GM12878 (cell line): Measurements from ENCODE around the gene GEMIN7. TPM values are rescaled to one million over a fixed set of nuclear protein-coding genes. Genes with fewer than 3 reads are reported as not detected.
A peak's percentile ranks its signal among the peaks of the same experiment; 100 is the strongest.

Experiments used
- ATF7 ChIP-seq: fragments of 450-650 bp; IDR thresholded peaks from 2 replicates; pipeline ENCODE4 v1.6.1; 2016; ENCODE audit warnings: low read depth, mild to moderate bottlenecking
- CBFB ChIP-seq: IDR thresholded peaks from 2 replicates; pipeline ENCODE4 v1.6.1; 2016; ENCODE audit warnings: antibody characterized with exemption, low read depth
- CREB1 ChIP-seq: IDR thresholded peaks from 2 replicates; pipeline ENCODE4 v1.6.1; 2012; ENCODE audit warnings: low read depth, mild to moderate bottlenecking, inconsistent platforms
- CREM ChIP-seq: IDR thresholded peaks from 2 replicates; pipeline ENCODE4 v1.6.1; 2014; ENCODE audit warnings: antibody characterized with exemption, low read depth
- KDM1A ChIP-seq: fragments of 200-600 bp; sonication (generic); IDR thresholded peaks from 2 replicates; pipeline ENCODE4 v1.6.1; 2016; ENCODE audit warnings: borderline replicate concordance
- MTA2 ChIP-seq: fragments of 450-650 bp; IDR thresholded peaks from 2 replicates; pipeline ENCODE4 v1.6.1; 2016; ENCODE audit warnings: low read depth, mild to moderate bottlenecking, moderate library complexity
- MYC ChIP-seq: IDR thresholded peaks from 2 replicates; pipeline ENCODE4 v1.6.1; 2011; ENCODE audit warnings: mild to moderate bottlenecking, low read length, moderate library complexity, inconsistent platforms; ENCODE audit not compliant: insufficient read depth, insufficient replicate concordance, insufficient read length, severe bottlenecking
- NFYA ChIP-seq: IDR thresholded peaks from 2 replicates; pipeline ENCODE4 v1.6.1; 2011; ENCODE audit warnings: low read depth, mild to moderate bottlenecking, low read length, improper control_type of control experiment, borderline replicate concordance
- NR2F1 ChIP-seq: fragments of 450-650 bp; conservative IDR thresholded peaks from 2 replicates; pipeline ENCODE4 v1.6.1; 2017; ENCODE audit warnings: mild to moderate bottlenecking
- POLR2AphosphoS2 ChIP-seq: IDR thresholded peaks from 2 replicates; pipeline ENCODE4 v1.6.1; 2011; ENCODE audit warnings: low read depth, mild to moderate bottlenecking, low read length, improper control_type of control experiment, moderate library complexity
- POU2F2 ChIP-seq: IDR thresholded peaks from 3 replicates; pipeline ENCODE4 v1.6.1; 2011; ENCODE audit warnings: low read depth, mild to moderate bottlenecking, low read length, borderline replicate concordance
- SIN3A ChIP-seq: IDR thresholded peaks from 2 replicates; pipeline ENCODE4 v1.6.1; 2012; ENCODE audit warnings: low read depth, low read length, improper control_type of control experiment
- SMAD5 ChIP-seq: IDR thresholded peaks from 2 replicates; pipeline ENCODE4 v1.6.1; 2016; ENCODE audit warnings: antibody characterized with exemption, low read depth
- TCF12 ChIP-seq: IDR thresholded peaks from 2 replicates; pipeline ENCODE4 v1.6.1; 2011; ENCODE audit warnings: low read depth, mild to moderate bottlenecking, low read length
- ZBED1 ChIP-seq: IDR thresholded peaks from 2 replicates; pipeline ENCODE4 v1.6.1; 2016; ENCODE audit warnings: borderline replicate concordance
- ZNF622 ChIP-seq: fragments of 450-650 bp; IDR thresholded peaks from 2 replicates; pipeline ENCODE4 v1.6.1; 2017; ENCODE audit warnings: mild to moderate bottlenecking, inconsistent platforms
- polyA plus RNA-seq, 11 experiments: library from polyadenylated mRNA; depleted of rRNA in 4 of 11; unstranded in 6 of 11; stranded (reverse) in 5 of 11; fragments of >200 nt; fragmentation: Nextera tagmentation in 4 of 11; fragmentation: Illumina TruSeq in 1 of 11; extraction: Ambion mirVana in 4 of 11; extraction: Trizol in 1 of 11; gene quantifications; 1 replicate in 1 of 11; 2 replicates in 10 of 11; pipeline versions ENCODE4 v1.2.1 to v1.2.3, GENCODE V29; 2011 to 2016; ENCODE audit warnings: inconsistent platforms in 2 of 11, missing spikeins in 2 of 11, low read depth in 1 of 11
- total RNA-seq, 4 experiments: library from RNA; depleted of rRNA in 3 of 4; stranded (reverse); fragments of >200 nt in 3 of 4; fragmentation: Illumina TruSeq in 1 of 4; extraction: Trizol in 1 of 4; gene quantifications; 2 replicates each; pipeline versions ENCODE4 v1.2.1 to v1.2.3, GENCODE V29; 2013 to 2021
- TF ChIP-seq, protein P1 (sequence below): fragments of 450-650 bp; IDR thresholded peaks from 2 replicates; pipeline ENCODE4 v1.6.1; 2017; ENCODE audit warnings: mild to moderate bottlenecking, low read depth, inconsistent platforms; ENCODE audit not compliant: poor library complexity, severe bottlenecking
- TF ChIP-seq, protein P2 (sequence below): IDR thresholded peaks from 2 replicates; pipeline ENCODE4 v1.6.1; 2011; ENCODE audit warnings: borderline replicate concordance, low read depth, mild to moderate bottlenecking, moderate library complexity, mixed read lengths, low read length; ENCODE audit not compliant: insufficient read depth; ENCODE audit errors: extremely low read length
- TF ChIP-seq, protein P3 (sequence below): IDR thresholded peaks from 2 replicates; pipeline ENCODE4 v1.6.1; 2011; ENCODE audit warnings: low read depth, low read length, improper control_type of control experiment, borderline replicate concordance
- TF ChIP-seq, protein P4 (sequence below): fragments of 450-650 bp; IDR thresholded peaks from 2 replicates; pipeline ENCODE4 v1.6.1; 2017; ENCODE audit warnings: mild to moderate bottlenecking, moderate library complexity

The GEMIN7 gene
- total and polyA plus RNA-seq, 10 of the 15 experiments (the other 5 are each of a cell fraction or from before 2014, with no cell fraction given): 21.1 to 76.7 (median 44.9) TPM

DNA sequence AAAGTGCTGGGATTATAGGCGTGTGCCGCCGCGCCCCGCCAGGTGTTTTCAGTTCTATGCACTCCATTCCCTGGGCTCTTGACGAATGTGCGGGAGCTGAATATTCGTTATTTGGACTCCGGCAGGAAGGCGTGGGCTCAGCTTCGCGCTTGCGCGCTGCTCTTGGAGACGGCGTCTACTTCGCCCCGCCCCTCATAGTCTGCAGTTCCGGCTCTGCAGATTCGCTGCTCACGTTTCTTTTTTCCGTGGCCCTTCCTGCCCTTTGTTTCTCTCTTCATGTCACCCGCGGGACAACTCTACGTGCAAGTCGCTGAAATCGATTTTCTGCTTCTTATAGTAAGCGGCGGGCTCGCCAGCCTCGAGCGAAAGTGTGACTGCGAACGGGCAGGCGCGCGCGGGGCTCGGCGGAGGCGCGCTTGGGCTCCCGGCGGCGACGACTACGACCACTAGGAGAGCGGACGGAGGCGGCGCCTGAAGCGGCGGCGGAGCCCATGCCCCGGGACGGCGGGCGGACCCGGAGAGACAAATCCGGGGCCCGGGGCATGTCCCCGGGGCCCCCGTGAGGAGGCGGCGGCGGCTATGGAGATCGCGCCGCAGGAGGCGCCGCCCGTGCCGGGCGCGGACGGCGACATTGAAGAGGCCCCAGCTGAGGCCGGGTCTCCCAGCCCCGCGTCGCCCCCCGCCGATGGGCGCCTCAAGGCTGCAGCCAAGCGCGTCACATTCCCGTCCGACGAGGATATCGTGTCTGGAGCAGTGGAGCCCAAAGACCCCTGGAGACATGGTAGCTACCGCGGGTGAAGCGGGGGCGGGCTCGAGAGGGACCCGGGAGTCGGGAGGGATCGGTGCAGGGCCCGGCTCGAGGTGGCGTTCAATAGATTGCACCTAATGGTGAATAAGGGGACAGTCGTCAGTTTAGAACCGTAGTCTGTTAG is 14.0 kb downstream of the GEMIN7 start, which contains the start of gene PPP1R37 (continued):
- TF ChIP-seq POLR2AphosphoS2: 0 out of 2 replicates have a peak, but pooled peaks have one; percentile 23
- TF ChIP-seq NR2F1: peak; percentile 65
- peak; percentile 73 for TF ChIP-seq TCF12
- TF ChIP-seq, protein P1, sequence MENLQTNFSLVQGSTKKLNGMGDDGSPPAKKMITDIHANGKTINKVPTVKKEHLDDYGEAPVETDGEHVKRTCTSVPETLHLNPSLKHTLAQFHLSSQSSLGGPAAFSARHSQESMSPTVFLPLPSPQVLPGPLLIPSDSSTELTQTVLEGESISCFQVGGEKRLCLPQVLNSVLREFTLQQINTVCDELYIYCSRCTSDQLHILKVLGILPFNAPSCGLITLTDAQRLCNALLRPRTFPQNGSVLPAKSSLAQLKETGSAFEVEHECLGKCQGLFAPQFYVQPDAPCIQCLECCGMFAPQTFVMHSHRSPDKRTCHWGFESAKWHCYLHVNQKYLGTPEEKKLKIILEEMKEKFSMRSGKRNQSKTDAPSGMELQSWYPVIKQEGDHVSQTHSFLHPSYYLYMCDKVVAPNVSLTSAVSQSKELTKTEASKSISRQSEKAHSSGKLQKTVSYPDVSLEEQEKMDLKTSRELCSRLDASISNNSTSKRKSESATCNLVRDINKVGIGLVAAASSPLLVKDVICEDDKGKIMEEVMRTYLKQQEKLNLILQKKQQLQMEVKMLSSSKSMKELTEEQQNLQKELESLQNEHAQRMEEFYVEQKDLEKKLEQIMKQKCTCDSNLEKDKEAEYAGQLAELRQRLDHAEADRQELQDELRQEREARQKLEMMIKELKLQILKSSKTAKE: peak; percentile 93
- TF ChIP-seq CREB1: peak; percentile 85
- 0 out of 2 replicates have a peak, but pooled peaks have one; percentile 47 for TF ChIP-seq SMAD5
- TF ChIP-seq, protein P2, sequence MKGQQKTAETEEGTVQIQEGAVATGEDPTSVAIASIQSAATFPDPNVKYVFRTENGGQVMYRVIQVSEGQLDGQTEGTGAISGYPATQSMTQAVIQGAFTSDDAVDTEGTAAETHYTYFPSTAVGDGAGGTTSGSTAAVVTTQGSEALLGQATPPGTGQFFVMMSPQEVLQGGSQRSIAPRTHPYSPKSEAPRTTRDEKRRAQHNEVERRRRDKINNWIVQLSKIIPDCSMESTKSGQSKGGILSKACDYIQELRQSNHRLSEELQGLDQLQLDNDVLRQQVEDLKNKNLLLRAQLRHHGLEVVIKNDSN: no peak
- TF ChIP-seq CBFB: no peak
- no peak for TF ChIP-seq ZNF622
- peak; percentile 50 for TF ChIP-seq MYC
- TF ChIP-seq, protein P3, sequence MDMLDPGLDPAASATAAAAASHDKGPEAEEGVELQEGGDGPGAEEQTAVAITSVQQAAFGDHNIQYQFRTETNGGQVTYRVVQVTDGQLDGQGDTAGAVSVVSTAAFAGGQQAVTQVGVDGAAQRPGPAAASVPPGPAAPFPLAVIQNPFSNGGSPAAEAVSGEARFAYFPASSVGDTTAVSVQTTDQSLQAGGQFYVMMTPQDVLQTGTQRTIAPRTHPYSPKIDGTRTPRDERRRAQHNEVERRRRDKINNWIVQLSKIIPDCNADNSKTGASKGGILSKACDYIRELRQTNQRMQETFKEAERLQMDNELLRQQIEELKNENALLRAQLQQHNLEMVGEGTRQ: no peak
- no peak for TF ChIP-seq KDM1A
- TF ChIP-seq, protein P4, sequence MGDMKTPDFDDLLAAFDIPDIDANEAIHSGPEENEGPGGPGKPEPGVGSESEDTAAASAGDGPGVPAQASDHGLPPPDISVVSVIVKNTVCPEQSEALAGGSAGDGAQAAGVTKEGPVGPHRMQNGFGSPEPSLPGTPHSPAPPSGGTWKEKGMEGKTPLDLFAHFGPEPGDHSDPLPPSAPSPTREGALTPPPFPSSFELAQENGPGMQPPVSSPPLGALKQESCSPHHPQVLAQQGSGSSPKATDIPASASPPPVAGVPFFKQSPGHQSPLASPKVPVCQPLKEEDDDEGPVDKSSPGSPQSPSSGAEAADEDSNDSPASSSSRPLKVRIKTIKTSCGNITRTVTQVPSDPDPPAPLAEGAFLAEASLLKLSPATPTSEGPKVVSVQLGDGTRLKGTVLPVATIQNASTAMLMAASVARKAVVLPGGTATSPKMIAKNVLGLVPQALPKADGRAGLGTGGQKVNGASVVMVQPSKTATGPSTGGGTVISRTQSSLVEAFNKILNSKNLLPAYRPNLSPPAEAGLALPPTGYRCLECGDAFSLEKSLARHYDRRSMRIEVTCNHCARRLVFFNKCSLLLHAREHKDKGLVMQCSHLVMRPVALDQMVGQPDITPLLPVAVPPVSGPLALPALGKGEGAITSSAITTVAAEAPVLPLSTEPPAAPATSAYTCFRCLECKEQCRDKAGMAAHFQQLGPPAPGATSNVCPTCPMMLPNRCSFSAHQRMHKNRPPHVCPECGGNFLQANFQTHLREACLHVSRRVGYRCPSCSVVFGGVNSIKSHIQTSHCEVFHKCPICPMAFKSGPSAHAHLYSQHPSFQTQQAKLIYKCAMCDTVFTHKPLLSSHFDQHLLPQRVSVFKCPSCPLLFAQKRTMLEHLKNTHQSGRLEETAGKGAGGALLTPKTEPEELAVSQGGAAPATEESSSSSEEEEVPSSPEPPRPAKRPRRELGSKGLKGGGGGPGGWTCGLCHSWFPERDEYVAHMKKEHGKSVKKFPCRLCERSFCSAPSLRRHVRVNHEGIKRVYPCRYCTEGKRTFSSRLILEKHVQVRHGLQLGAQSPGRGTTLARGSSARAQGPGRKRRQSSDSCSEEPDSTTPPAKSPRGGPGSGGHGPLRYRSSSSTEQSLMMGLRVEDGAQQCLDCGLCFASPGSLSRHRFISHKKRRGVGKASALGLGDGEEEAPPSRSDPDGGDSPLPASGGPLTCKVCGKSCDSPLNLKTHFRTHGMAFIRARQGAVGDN: peak; percentile 62
- peak; percentile 79 for TF ChIP-seq CREM
- TF ChIP-seq ATF7: peak; percentile 73
- TF ChIP-seq MTA2: peak; percentile 50; the same call in 1 of the 2 replicates
- no peak for TF ChIP-seq NFYA
- no peak for TF ChIP-seq ZBED1
- TF ChIP-seq SIN3A: peak; percentile 94
- peak; percentile 69; the same call in 1 of the 3 replicates for TF ChIP-seq POU2F2
